MCF 10A (cell line): ENCODE results near the gene MAMLD1. TPM values are rescaled to one million over a fixed set of nuclear protein-coding genes. Genes with fewer than 3 reads are reported as not detected.
A peak's percentile ranks its signal among the peaks of the same experiment; 100 is the strongest.

ENCODE experiments used
- BruUV-seq: library from RNA; stranded (reverse); fragments of 400-500 nt; replicated peaks from 2 replicates; lab custom pipeline; 2021; lab: Mats Ljungman, UMichigan
- CTCF ChIA-PET: fragments of 300-600 bp; sonication (Branson Sonifier 250); formaldehyde crosslinking; extraction: SDS; loops from one replicate; lab custom pipeline; 2021; ENCODE audit warnings: antibody characterized with exemption, inconsistent platforms; lab: Yijun Ruan, JAX
- POLR2A ChIA-PET: fragments of 300-600, 350-650 bp; sonication (Branson Sonifier 250); formaldehyde crosslinking; extraction: SDS; loops from one replicate; lab custom pipeline; 2020; ENCODE audit warnings: antibody characterized with exemption, inconsistent platforms; lab: Yijun Ruan, JAX
- DNase-seq: peaks from one replicate; pipeline ENCODE4 v3.0.0-alpha.2; 2018; ENCODE audit not compliant: unreplicated experiment
- H3K27ac Mint-ChIP-seq: one replicate; pipeline ENCODE4 v1.8.0; 2022; ENCODE audit warnings: mild to moderate bottlenecking, low read depth, mixed read lengths; ENCODE audit not compliant: unreplicated experiment
- H3K27me3 Mint-ChIP-seq: one replicate; pipeline ENCODE4 v1.8.0; 2022; ENCODE audit warnings: mixed read lengths; ENCODE audit not compliant: insufficient read depth, unreplicated experiment
- H3K36me3 Mint-ChIP-seq: one replicate; pipeline ENCODE4 v1.8.0; 2022; ENCODE audit warnings: mild to moderate bottlenecking, moderate library complexity, mixed read lengths; ENCODE audit not compliant: insufficient read depth, unreplicated experiment
- H3K4me1 Mint-ChIP-seq: one replicate; pipeline ENCODE4 v1.8.0; 2022; ENCODE audit warnings: mixed read lengths; ENCODE audit not compliant: insufficient read depth, unreplicated experiment
- H3K4me3 Mint-ChIP-seq: one replicate; pipeline ENCODE4 v1.8.0; 2022; ENCODE audit warnings: mild to moderate bottlenecking, moderate library complexity, mixed read lengths; ENCODE audit not compliant: unreplicated experiment
- H3K9me3 Mint-ChIP-seq: one replicate; pipeline ENCODE4 v1.8.0; 2022; ENCODE audit warnings: mixed read lengths; ENCODE audit not compliant: unreplicated experiment
- intact Hi-C: fragments of 100-400 bp; cut with micrococcal nuclease; formaldehyde crosslinking; loops from 2 replicates; pipeline ENCODE4 v1.14.1; 2022
- total RNA-seq: library from RNA; stranded (reverse); gene quantifications from 2 replicates; pipeline ENCODE4 v1.2.3, GENCODE V29; 2022
- TF ChIP-seq, protein P1 (sequence below): fragments of 200-600 bp; IDR thresholded peaks from one replicate; pipeline ENCODE4 v1.8.0; 2022; ENCODE audit warnings: antibody characterized with exemption, mild to moderate bottlenecking; ENCODE audit not compliant: unreplicated experiment

Gene MAMLD1
- total RNA-seq, 1 experiment from 2014 or later = 1.9 TPM

GRCh38 chrX:150363561-150364346 lies 637 bp downstream of the MAMLD1 start:
- ChIA-PET POLR2A (interaction anchor here (0.6 to 1.8 kb wide), 10 partner anchors 66 to 334 kb away, joined by 3 to 10 read pairs (median 3); partner anchors contain the start of gene MTM1), CTCF (interaction anchor here (0.6 to 2.7 kb wide), 16 partner anchors 11 to 401 kb away, joined by 3 to 11 read pairs (median 4); no protein-coding TSS in a partner anchor)
- Mint-ChIP-seq H3K4me3 (peak overlapping the region; percentile 72), H3K27ac (no peak overlapping the region), H3K27me3 (peaks cover 15% of the 10 kb centered on the region), H3K9me3 (no peaks in the 10 kb centered on the region), H3K4me1 (peaks cover 19% of the 10 kb centered on the region), H3K36me3 (peaks cover 4% of the 10 kb centered on the region)
- intact Hi-C loops = loop anchor here (1.0 to 10.0 kb wide), 5 partner anchors 123 to 400 kb away; no protein-coding TSS in a partner anchor
- peak; percentile 44 for DNase-seq
- TF ChIP-seq, protein P1, sequence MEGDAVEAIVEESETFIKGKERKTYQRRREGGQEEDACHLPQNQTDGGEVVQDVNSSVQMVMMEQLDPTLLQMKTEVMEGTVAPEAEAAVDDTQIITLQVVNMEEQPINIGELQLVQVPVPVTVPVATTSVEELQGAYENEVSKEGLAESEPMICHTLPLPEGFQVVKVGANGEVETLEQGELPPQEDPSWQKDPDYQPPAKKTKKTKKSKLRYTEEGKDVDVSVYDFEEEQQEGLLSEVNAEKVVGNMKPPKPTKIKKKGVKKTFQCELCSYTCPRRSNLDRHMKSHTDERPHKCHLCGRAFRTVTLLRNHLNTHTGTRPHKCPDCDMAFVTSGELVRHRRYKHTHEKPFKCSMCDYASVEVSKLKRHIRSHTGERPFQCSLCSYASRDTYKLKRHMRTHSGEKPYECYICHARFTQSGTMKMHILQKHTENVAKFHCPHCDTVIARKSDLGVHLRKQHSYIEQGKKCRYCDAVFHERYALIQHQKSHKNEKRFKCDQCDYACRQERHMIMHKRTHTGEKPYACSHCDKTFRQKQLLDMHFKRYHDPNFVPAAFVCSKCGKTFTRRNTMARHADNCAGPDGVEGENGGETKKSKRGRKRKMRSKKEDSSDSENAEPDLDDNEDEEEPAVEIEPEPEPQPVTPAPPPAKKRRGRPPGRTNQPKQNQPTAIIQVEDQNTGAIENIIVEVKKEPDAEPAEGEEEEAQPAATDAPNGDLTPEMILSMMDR = no peak
- BruUV-seq = no TSS peak

DNA sequence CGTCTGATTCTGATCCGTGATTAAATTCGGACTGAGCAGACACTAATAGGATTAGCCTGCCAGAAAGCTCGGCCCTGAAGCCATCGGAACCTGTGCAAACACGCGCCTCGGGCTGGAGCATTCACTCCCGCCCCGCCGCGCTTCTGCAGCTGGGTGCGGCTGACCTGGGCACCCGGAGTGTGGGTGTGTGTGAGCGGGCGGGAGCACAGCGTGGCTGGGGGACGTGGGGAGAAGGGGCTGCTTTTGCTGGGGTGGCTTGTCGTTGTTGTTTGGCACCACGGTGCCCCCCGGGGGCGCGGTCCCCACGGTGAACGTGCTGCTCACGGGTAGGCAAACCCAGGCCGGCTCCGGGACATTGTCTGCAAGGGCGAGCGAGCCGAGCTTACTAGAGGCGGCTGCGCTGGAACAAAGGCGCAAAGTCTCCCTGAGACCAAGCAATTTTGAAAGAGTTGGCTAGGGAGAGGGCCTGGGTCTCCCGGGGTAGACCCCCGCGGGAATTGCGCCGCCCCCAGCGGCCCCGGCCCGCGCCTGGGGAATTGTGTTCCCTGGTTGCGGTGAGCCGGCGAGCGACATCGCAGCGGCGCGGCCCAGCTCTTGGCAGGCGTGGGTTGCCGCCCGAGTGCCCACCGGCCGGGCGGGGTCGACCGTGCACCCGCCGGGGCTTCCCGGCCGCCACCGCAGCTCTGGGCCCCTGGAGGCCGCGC lies 1.4 kb downstream of the MAMLD1 start:
- Mint-ChIP-seq H3K4me1 (peaks cover 19% of the 10 kb centered on the region), H3K9me3 (no peaks in the 10 kb centered on the region), H3K27me3 (peaks cover 15% of the 10 kb centered on the region), H3K36me3 (peaks cover 4% of the 10 kb centered on the region), H3K27ac (no peak overlapping the region), H3K4me3 (peak overlapping the region; percentile 72)
- DNase-seq = peak; percentile 26
- TF ChIP-seq, protein P1 = no peak
- CTCF ChIA-PET = interaction anchor here (0.6 to 2.7 kb wide), 10 partner anchors 12 to 530 kb away, joined by 3 to 11 read pairs (median 3); no protein-coding TSS in a partner anchor
- intact Hi-C loops = loop anchor here (1.0 to 10.0 kb wide), 4 partner anchors 122 to 310 kb away; no protein-coding TSS in a partner anchor
- no TSS peak for BruUV-seq
- POLR2A ChIA-PET = interaction anchor here (0.9 to 1.8 kb wide), 5 partner anchors 65 to 326 kb away, joined by 3 to 10 read pairs (median 3); no protein-coding TSS in a partner anchor

GRCh38 chrX:150365051-150365989 lies 2.2 kb downstream of the MAMLD1 start:
- DNase-seq = peak; percentile 51
- H3K27me3 Mint-ChIP-seq = peaks cover 7% of the 10 kb centered on the region

More at GRCh38 chrX:150365051-150365989, 2.2 kb downstream of the MAMLD1 start:
- Mint-ChIP-seq H3K4me3 (peak overlapping the region; percentile 72), H3K36me3 (peaks cover 4% of the 10 kb centered on the region), H3K27ac (no peak overlapping the region), H3K9me3 (no peaks in the 10 kb centered on the region), H3K4me1 (peaks cover 13% of the 10 kb centered on the region)
- ChIA-PET POLR2A (interaction anchor here (0.6 to 1.6 kb wide), 2 partner anchors 158 to 203 kb away, joined by 3 to 5 read pairs; no protein-coding TSS in a partner anchor), CTCF (interaction anchor here (0.6 to 2.7 kb wide), 7 partner anchors 11 to 1366 kb away, joined by 3 to 11 read pairs (median 4); no protein-coding TSS in a partner anchor)
- BruUV-seq = no TSS peak
- TF ChIP-seq, protein P1 = peak; percentile 44
- intact Hi-C loops = loop anchor here (2.0 to 10.0 kb wide), 2 partner anchors 277 to 311 kb away; no protein-coding TSS in a partner anchor
